Measurements from ENCODE around the gene KIF3B. TPM values are rescaled to one million over a fixed set of nuclear protein-coding genes. Genes with fewer than 3 reads are reported as not detected.
A peak's percentile ranks its signal among the peaks of the same experiment; 100 is the strongest.

KIF3B gene
- total and polyA plus RNA-seq, 2 of the 13 experiments (the other 11 are each of a cell fraction or from before 2014, with no cell fraction given), result 23.6 to 28.8 TPM

DNA sequence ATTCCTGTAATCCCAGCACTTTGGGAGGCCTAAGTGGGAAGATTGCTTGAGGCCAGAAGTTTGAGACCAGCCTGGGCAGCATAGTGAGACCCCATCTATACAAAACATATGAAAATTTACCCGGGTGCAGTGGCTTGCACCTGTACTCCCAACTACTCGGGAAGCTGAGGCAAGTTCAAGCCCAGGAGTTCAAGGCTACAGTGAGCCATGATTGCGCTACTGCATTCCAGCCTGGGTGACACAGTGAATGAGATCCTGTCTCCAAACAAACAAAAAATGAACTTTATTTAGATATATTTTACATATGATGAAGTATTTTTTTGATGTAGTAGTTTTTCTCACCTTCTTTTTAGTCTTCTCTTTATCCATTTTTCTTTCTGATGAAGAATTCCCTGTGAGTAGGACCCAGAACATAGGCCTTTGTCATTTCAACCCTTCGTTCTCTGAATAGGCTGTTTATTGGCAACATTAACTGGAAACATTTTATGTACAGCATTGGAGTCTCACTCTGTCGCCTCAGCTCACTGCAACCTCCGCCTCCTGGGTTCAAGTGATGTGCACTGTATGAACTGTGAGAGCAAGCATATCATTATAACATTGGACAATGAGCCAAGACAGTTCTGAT lies 10.9 kb downstream of the KIF3B start (continued):
- TF ChIP-seq ZNF772 (CRISPR knock-in tag; IDR thresholded peaks at IDR 0.05) (no peak), ZNF644 (CRISPR knock-in tag; IDR thresholded peaks at IDR 0.05; ENCODE audit: low read depth) (peak; percentile 83; the same call in 1 of the 2 replicates), ZNF12 (CRISPR knock-in tag; IDR thresholded peaks at IDR 0.05) (0 out of 2 replicates have a peak, but pooled peaks have one; percentile 24), ZNF674 (CRISPR knock-in tag; IDR thresholded peaks at IDR 0.05; ENCODE audit: low read depth) (no peak), ZNF263 (CRISPR knock-in tag; IDR thresholded peaks at IDR 0.05) (0 out of 2 replicates have a peak, but pooled peaks have one; percentile 17), SALL2 (CRISPR knock-in tag; IDR thresholded peaks at IDR 0.05) (peak; percentile 25; the same call in 1 of the 2 replicates), MAFG (CRISPR knock-in tag; IDR thresholded peaks at IDR 0.05) (no peak), ZNF766 (CRISPR knock-in tag; IDR thresholded peaks at IDR 0.05; ENCODE audit: borderline replicate concordance) (peak; percentile 64; the same call in 1 of the 2 replicates), TBX2 (CRISPR knock-in tag; IDR thresholded peaks at IDR 0.05; ENCODE audit: borderline replicate concordance) (no peak; the same call in 1 of the 2 replicates), ONECUT2 (CRISPR knock-in tag; IDR thresholded peaks at IDR 0.05) (peak; percentile 59), MED1 (CRISPR knock-in tag; IDR thresholded peaks at IDR 0.05) (peak; percentile 92)
- TF ChIP-seq, protein P1, sequence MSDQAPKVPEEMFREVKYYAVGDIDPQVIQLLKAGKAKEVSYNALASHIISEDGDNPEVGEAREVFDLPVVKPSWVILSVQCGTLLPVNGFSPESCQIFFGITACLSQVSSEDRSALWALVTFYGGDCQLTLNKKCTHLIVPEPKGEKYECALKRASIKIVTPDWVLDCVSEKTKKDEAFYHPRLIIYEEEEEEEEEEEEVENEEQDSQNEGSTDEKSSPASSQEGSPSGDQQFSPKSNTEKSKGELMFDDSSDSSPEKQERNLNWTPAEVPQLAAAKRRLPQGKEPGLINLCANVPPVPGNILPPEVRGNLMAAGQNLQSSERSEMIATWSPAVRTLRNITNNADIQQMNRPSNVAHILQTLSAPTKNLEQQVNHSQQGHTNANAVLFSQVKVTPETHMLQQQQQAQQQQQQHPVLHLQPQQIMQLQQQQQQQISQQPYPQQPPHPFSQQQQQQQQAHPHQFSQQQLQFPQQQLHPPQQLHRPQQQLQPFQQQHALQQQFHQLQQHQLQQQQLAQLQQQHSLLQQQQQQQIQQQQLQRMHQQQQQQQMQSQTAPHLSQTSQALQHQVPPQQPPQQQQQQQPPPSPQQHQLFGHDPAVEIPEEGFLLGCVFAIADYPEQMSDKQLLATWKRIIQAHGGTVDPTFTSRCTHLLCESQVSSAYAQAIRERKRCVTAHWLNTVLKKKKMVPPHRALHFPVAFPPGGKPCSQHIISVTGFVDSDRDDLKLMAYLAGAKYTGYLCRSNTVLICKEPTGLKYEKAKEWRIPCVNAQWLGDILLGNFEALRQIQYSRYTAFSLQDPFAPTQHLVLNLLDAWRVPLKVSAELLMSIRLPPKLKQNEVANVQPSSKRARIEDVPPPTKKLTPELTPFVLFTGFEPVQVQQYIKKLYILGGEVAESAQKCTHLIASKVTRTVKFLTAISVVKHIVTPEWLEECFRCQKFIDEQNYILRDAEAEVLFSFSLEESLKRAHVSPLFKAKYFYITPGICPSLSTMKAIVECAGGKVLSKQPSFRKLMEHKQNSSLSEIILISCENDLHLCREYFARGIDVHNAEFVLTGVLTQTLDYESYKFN (CRISPR knock-in tag; conservative IDR thresholded peaks at IDR 0.05), result peak; percentile 79
- TF ChIP-seq, protein P2, sequence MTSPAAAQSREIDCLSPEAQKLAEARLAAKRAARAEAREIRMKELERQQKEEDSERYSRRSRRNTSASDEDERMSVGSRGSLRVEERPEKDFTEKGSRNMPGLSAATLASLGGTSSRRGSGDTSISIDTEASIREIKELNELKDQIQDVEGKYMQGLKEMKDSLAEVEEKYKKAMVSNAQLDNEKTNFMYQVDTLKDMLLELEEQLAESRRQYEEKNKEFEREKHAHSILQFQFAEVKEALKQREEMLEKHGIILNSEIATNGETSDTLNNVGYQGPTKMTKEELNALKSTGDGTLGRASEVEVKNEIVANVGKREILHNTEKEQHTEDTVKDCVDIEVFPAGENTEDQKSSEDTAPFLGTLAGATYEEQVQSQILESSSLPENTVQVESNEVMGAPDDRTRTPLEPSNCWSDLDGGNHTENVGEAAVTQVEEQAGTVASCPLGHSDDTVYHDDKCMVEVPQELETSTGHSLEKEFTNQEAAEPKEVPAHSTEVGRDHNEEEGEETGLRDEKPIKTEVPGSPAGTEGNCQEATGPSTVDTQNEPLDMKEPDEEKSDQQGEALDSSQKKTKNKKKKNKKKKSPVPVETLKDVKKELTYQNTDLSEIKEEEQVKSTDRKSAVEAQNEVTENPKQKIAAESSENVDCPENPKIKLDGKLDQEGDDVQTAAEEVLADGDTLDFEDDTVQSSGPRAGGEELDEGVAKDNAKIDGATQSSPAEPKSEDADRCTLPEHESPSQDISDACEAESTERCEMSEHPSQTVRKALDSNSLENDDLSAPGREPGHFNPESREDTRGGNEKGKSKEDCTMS (CRISPR knock-in tag; conservative IDR thresholded peaks at IDR 0.05), result 0 out of 2 replicates have a peak, but pooled peaks have one; percentile 30
- TF ChIP-seq, protein P3, sequence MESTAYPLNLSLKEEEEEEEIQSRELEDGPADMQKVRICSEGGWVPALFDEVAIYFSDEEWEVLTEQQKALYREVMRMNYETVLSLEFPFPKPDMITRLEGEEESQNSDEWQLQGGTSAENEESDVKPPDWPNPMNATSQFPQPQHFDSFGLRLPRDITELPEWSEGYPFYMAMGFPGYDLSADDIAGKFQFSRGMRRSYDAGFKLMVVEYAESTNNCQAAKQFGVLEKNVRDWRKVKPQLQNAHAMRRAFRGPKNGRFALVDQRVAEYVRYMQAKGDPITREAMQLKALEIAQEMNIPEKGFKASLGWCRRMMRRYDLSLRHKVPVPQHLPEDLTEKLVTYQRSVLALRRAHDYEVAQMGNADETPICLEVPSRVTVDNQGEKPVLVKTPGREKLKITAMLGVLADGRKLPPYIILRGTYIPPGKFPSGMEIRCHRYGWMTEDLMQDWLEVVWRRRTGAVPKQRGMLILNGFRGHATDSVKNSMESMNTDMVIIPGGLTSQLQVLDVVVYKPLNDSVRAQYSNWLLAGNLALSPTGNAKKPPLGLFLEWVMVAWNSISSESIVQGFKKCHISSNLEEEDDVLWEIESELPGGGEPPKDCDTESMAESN (CRISPR knock-in tag; conservative IDR thresholded peaks at IDR 0.05), result peak; percentile 52; the same call in 1 of the 2 replicates
- TF ChIP-seq, protein P4, sequence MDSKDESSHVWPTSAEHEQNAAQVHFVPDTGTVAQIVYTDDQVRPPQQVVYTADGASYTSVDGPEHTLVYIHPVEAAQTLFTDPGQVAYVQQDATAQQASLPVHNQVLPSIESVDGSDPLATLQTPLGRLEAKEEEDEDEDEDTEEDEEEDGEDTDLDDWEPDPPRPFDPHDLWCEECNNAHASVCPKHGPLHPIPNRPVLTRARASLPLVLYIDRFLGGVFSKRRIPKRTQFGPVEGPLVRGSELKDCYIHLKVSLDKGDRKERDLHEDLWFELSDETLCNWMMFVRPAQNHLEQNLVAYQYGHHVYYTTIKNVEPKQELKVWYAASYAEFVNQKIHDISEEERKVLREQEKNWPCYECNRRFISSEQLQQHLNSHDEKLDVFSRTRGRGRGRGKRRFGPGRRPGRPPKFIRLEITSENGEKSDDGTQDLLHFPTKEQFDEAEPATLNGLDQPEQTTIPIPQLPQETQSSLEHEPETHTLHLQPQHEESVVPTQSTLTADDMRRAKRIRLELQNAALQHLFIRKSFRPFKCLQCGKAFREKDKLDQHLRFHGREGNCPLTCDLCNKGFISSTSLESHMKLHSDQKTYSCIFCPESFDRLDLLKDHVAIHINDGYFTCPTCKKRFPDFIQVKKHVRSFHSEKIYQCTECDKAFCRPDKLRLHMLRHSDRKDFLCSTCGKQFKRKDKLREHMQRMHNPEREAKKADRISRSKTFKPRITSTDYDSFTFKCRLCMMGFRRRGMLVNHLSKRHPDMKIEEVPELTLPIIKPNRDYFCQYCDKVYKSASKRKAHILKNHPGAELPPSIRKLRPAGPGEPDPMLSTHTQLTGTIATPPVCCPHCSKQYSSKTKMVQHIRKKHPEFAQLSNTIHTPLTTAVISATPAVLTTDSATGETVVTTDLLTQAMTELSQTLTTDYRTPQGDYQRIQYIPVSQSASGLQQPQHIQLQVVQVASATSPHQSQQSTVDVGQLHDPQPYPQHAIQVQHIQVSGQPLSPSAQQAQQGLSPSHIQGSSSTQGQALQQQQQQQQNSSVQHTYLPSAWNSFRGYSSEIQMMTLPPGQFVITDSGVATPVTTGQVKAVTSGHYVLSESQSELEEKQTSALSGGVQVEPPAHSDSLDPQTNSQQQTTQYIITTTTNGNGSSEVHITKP (CRISPR knock-in tag; IDR thresholded peaks at IDR 0.05; ENCODE audit: low read depth), result 0 out of 2 replicates have a peak, but pooled peaks have one; percentile 47
